ENCODE measurements around the gene MYCL. TPM values are rescaled to one million over a fixed set of nuclear protein-coding genes. Genes with fewer than 3 reads are reported as not detected.
A peak's percentile ranks its signal among the peaks of the same experiment; 100 is the strongest.

MYCL gene
- total and polyA plus RNA-seq, 10 of the 15 experiments (the other 5 are each of a cell fraction or from before 2014, with no cell fraction given): 0.11 to 1.4 (median 0.40) TPM; not detected in 1

DNA sequence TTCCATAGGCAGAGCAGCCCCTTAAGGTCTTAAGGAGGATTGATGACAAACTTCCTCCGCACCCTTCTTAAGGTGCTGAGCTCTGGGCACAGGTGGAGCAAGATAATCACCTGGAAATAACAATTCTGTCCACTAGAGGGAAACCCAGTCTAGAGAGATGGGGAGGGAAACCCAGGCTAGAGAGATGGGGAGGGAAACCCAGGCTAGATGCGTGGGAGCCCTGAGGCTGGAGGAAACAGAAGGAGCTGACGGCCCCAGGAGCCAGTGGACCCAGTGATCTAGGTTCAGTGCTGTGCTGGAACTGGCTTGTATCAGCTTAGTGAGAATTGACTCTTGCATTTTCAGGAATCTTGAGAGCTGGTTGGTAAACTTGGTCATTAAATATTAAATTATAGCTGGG is 17.8 kb upstream of the MYCL start:
- H3K9me3 ChIP-seq (replicated peaks; ENCODE audit: control insufficient read depth, insufficient read depth, low read length): no peaks in the 10 kb centered on the region
- intact Hi-C loops (cut with micrococcal nuclease; ENCODE audit: unreplicated experiment) (loop anchor here (1.0 kb wide), 2 partner anchors 54 to 113 kb away; no protein-coding TSS in a partner anchor), in situ Hi-C loops (cut with MboI) (loop anchor here (5.0 kb wide), 1 partner anchor 53 kb away; no protein-coding TSS in a partner anchor)
- ChIA-PET SMC1A (ENCODE audit: uncharacterized antibody, unreplicated experiment) (interaction anchor here (0.7 to 5.6 kb wide), 29 partner anchors 10 to 419 kb away, joined by 3 to 180 read pairs (median 5); partner anchors contain the start of gene MYCL), RAD21 (ENCODE audit: unreplicated experiment) (interaction anchor here (0.6 to 6.8 kb wide), 36 partner anchors 9 to 620 kb away, joined by 3 to 136 read pairs (median 4); partner anchors contain the start of gene MFSD2A), CTCF (interaction anchor here (0.6 to 10.3 kb wide), 51 partner anchors 9 to 862 kb away, joined by 3 to 311 read pairs (median 6); partner anchors contain the start of genes CAP1, MFSD2A and MYCL), POLR2A (interaction anchor here (0.6 to 1.6 kb wide), 7 partner anchors 10 to 114 kb away, joined by 3 to 12 read pairs (median 3); no protein-coding TSS in a partner anchor)
- FAIRE-seq: peak; percentile 98
- ATAC-seq: peak; percentile 100
- no peak overlapping the region for H3K4me2 ChIP-seq (ENCODE audit: control insufficient read depth, insufficient read depth)
- H4K20me1 ChIP-seq (ENCODE audit: control insufficient read depth, insufficient read depth): no peaks in the 10 kb centered on the region
- peak overlapping the region; percentile 9 for H2AFZ ChIP-seq (ENCODE audit: control insufficient read depth, low read depth, low read length)
- no peak overlapping the region for H3K27ac ChIP-seq (ENCODE audit: control insufficient read depth, insufficient read depth)
- no peak overlapping the region for H3K4me3 ChIP-seq
- no peak overlapping the region for H3K9ac ChIP-seq (ENCODE audit: control insufficient read depth, insufficient read depth, low read length)
- H3K36me3 ChIP-seq (ENCODE audit: control insufficient read depth in 2 of 2, insufficient read depth in 2 of 2, low read length in 1 of 2): no peaks in the 10 kb centered on the region
- BruUV-seq (replicated peaks): no TSS peak
- peak; percentile 35 for DNase-seq (ENCODE audit: low read depth, low spot score)
- WGBS (ENCODE audit: insufficient coverage, insufficient replicate concordance, low lambda C conversion rate, missing lambda C conversion rate): 17% methylated on average over 3 of the region's 3 CpGs
- no peaks in the 10 kb centered on the region for H3K27me3 ChIP-seq (replicated peaks in 1 of 2; ENCODE audit: control insufficient read depth in 2 of 2, insufficient read depth in 2 of 2, low read length in 1 of 2)
- H3K4me1 ChIP-seq (ENCODE audit: control insufficient read depth, insufficient read depth, low read length): 0 out of 2 replicates have a peak, but pooled peaks cover 3% of the 10 kb centered on the region
- no peaks in the 10 kb centered on the region for H3K79me2 ChIP-seq (ENCODE audit: control insufficient read depth, insufficient read depth, low read length)
- TF ChIP-seq, protein P1, sequence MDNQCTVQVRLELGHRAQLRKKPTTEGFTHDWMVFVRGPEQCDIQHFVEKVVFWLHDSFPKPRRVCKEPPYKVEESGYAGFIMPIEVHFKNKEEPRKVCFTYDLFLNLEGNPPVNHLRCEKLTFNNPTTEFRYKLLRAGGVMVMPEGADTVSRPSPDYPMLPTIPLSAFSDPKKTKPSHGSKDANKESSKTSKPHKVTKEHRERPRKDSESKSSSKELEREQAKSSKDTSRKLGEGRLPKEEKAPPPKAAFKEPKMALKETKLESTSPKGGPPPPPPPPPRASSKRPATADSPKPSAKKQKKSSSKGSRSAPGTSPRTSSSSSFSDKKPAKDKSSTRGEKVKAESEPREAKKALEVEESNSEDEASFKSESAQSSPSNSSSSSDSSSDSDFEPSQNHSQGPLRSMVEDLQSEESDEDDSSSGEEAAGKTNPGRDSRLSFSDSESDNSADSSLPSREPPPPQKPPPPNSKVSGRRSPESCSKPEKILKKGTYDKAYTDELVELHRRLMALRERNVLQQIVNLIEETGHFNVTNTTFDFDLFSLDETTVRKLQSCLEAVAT (IDR thresholded peaks at IDR 0.05): no peak
- TF ChIP-seq POLR2AphosphoS5 (IDR thresholded peaks at IDR 0.05; ENCODE audit: low read length): no peak
- TF ChIP-seq EZH2 (IDR thresholded peaks at IDR 0.05; ENCODE audit: borderline replicate concordance, control insufficient read depth, low read depth, low read length): no peak
- no peak for TF ChIP-seq SUPT20H (IDR thresholded peaks at IDR 0.05; ENCODE audit: borderline replicate concordance, control insufficient read depth, low read depth, low read length)
- no peak for TF ChIP-seq HDAC2 (IDR thresholded peaks at IDR 0.05)
- no peak for TF ChIP-seq MTA2 (IDR thresholded peaks at IDR 0.05; ENCODE audit: low read depth)
- TF ChIP-seq SIX5 (IDR thresholded peaks at IDR 0.05; ENCODE audit: low read depth, low read length, severe bottlenecking): no peak
- TF ChIP-seq, protein P2, sequence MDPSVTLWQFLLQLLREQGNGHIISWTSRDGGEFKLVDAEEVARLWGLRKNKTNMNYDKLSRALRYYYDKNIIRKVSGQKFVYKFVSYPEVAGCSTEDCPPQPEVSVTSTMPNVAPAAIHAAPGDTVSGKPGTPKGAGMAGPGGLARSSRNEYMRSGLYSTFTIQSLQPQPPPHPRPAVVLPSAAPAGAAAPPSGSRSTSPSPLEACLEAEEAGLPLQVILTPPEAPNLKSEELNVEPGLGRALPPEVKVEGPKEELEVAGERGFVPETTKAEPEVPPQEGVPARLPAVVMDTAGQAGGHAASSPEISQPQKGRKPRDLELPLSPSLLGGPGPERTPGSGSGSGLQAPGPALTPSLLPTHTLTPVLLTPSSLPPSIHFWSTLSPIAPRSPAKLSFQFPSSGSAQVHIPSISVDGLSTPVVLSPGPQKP (IDR thresholded peaks at IDR 0.05; ENCODE audit: low read depth, low read length): no peak
- TF ChIP-seq MEF2A (IDR thresholded peaks at IDR 0.05; ENCODE audit: insufficient read depth, low read depth, low read length): no peak
- peak; percentile 17; the same call in 1 of the 2 replicates for TF ChIP-seq RUNX3 (IDR thresholded peaks at IDR 0.05; ENCODE audit: low read length)
- TF ChIP-seq, protein P3, sequence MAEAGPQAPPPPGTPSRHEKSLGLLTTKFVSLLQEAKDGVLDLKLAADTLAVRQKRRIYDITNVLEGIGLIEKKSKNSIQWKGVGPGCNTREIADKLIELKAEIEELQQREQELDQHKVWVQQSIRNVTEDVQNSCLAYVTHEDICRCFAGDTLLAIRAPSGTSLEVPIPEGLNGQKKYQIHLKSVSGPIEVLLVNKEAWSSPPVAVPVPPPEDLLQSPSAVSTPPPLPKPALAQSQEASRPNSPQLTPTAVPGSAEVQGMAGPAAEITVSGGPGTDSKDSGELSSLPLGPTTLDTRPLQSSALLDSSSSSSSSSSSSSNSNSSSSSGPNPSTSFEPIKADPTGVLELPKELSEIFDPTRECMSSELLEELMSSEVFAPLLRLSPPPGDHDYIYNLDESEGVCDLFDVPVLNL (IDR thresholded peaks at IDR 0.05; ENCODE audit: low read depth, low read length): no peak
- TF ChIP-seq SMAD1 (IDR thresholded peaks at IDR 0.05; ENCODE audit: low read depth, partially characterized antibody): no peak
- TF ChIP-seq, protein P4, sequence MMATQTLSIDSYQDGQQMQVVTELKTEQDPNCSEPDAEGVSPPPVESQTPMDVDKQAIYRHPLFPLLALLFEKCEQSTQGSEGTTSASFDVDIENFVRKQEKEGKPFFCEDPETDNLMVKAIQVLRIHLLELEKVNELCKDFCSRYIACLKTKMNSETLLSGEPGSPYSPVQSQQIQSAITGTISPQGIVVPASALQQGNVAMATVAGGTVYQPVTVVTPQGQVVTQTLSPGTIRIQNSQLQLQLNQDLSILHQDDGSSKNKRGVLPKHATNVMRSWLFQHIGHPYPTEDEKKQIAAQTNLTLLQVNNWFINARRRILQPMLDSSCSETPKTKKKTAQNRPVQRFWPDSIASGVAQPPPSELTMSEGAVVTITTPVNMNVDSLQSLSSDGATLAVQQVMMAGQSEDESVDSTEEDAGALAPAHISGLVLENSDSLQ (IDR thresholded peaks at IDR 0.05): no peak
- TF ChIP-seq IRF4 (IDR thresholded peaks at IDR 0.05; ENCODE audit: low read depth, low read length): 0 out of 2 replicates have a peak, but pooled peaks have one; percentile 30
- no peak for TF ChIP-seq KAT2A (conservative IDR thresholded peaks at IDR 0.05; ENCODE audit: control insufficient read depth, low read depth, low read length)
- no peak for TF ChIP-seq HCFC1 (IDR thresholded peaks at IDR 0.05; ENCODE audit: low read length)
- TF ChIP-seq, protein P5, sequence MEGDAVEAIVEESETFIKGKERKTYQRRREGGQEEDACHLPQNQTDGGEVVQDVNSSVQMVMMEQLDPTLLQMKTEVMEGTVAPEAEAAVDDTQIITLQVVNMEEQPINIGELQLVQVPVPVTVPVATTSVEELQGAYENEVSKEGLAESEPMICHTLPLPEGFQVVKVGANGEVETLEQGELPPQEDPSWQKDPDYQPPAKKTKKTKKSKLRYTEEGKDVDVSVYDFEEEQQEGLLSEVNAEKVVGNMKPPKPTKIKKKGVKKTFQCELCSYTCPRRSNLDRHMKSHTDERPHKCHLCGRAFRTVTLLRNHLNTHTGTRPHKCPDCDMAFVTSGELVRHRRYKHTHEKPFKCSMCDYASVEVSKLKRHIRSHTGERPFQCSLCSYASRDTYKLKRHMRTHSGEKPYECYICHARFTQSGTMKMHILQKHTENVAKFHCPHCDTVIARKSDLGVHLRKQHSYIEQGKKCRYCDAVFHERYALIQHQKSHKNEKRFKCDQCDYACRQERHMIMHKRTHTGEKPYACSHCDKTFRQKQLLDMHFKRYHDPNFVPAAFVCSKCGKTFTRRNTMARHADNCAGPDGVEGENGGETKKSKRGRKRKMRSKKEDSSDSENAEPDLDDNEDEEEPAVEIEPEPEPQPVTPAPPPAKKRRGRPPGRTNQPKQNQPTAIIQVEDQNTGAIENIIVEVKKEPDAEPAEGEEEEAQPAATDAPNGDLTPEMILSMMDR (IDR thresholded peaks at IDR 0.05 in 2 of 3, conservative IDR thresholded peaks at IDR 0.05 in 1 of 3; ENCODE audit: control insufficient read depth in 2 of 3, extremely low read depth in 1 of 3, insufficient read depth in 1 of 3, low read depth in 3 of 3, low read length in 3 of 3): peak; percentile 70 to 91 (median 72)
- no peak for TF ChIP-seq PML (IDR thresholded peaks at IDR 0.05; ENCODE audit: low read length)

Measured in GM12878 (cell line).